IPS DF 4.7 (cell line): ENCODE measurements around the gene SMARCC1.

Source experiments
- DNase-seq: peaks from one replicate; pipeline ENCODE4 v3.0.0-alpha.2; 2013; ENCODE audit warnings: low spot score; ENCODE audit errors: extremely low read depth

SMARCC1 gene

GRCh38 chr3:47553407-47553806, 228.3 kb downstream of the SMARCC1 start:
- no peak for DNase-seq

DNA sequence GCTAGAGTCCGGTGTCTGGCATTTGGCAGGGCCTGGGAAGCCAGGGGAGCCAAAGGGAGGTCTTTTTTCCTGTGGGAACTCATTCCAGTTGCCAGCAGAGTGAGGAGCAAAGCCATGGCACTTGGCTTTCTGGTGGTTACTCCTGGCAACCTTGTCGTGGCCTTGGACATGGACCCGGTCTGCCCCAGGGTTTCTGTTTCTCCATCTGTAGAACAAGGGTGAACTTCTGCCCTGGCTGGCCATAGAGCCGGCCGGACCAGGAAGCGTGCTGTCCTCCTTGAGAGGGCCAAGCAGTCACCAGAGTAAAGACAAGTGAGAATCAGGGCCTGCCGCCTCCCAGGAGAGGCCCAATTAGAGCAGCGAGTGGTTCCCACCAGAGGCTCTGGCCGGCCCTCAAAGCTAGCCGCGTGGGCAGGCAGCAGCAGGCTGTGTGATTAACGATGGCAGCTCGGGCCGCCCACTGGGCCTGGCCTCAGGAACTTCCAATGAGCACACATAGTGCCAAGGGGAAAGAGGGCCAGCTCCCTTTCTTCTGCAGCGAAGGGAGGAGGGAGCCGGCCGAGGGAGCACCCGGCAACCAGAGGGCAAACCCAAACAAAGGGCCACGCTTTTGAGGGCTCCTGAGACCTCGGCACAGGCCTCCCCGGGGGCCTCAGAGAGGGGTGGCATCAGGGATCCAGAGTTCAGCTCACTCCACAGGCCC, 239.1 kb downstream of the SMARCC1 start:
- no peak for DNase-seq

DNA sequence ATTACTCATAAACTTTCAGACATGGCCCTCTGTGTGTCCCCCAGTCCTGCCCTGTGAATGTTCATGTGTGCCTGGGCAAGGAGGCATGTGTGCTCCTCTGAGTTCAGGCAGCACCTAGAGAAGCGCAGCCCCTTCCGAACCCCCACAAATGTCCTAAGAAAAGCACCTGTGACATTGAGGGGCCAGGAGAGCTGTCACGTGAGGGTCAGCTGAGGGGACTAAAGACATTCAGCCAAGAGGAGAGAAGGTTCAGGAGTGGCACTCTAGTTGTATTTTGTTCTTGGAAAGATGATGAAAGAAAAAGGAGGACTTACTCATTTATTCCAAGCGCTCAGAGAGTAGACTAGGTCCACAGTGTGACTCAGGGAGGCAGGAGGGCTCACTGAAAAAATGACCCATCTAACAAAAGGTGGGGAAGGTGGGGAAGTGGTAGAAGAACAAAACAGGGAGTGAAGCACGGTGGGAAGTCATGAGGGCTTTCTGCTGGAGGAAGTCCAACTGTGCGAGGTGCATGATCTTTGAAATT, 240.0 kb downstream of the SMARCC1 start:
- no peak for DNase-seq

GRCh38 chr3:47540281-47540680, 241.4 kb downstream of the SMARCC1 start:
- no peak for DNase-seq

GRCh38 chr3:47536967-47537366, 244.7 kb downstream of the SMARCC1 start:
- no peak for DNase-seq

- no peak for DNase-seq
Observed at GRCh38 chr3:47536221-47536891, 245.3 kb downstream of the SMARCC1 start.
